ENCODE data around the gene GRIA3.
"Not testable (repeated sequence)": the region's sequence is repeated elsewhere in the genome, so short reads cannot be mapped to it uniquely, and the experiment has no call there.

Gene GRIA3

DNA sequence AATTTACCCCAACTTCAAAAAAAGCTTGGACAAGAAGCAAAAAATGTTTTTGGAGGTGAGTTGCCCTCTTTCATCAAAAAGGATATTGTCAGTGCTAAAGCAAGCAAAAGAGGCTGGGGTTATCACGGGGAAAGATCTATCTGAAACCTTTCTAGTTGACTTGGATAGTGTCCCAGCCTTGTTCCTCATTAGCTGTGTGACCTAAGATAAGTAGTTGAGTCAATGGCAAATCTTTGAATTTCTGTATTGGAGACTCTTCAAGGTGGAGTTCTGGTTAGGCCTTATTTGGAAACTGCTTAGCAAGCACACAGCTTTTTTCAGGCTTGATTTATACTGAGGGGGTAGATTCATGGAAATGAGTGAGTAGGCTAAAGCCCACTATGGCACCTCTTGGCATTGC is 271.6 kb downstream of the GRIA3 start:
- DNase-seq (no peak), ATAC-seq (no peak)

DNA sequence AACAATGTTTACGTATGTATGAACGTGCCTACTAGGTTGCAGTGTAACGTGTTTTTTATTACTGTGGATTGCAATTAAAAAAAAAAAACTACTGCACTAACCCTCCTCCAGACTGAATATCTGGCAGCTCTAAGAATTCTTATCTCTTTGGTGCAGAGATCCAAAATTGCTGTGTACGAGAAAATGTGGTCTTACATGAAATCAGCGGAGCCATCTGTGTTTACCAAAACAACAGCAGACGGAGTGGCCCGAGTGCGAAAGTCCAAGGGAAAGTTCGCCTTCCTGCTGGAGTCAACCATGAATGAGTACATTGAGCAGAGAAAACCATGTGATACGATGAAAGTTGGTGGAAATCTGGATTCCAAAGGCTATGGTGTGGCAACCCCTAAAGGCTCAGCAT is 280.6 kb downstream of the GRIA3 start:
- DNase-seq (no peak), ATAC-seq (no peak)

DNA sequence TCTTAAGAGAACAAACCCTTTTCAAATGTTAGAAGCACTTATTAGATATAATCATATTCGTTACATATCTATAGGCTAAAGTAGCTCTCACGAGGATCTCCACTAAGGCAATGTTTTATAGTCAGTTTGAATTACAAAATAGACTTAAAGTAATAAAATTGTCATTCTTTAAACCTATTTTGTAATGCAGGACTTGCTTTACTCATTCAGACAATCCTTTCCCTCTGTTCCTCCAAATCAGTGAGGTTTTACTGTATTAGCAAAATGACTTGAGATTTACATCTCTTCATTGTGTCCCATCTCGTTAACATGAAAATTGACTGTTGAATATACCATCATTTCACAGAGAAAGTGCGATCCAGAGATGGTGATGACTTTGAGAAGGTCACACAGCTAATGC is 284.4 kb downstream of the GRIA3 start:
- DNase-seq (no peak), ATAC-seq (no peak)

DNA sequence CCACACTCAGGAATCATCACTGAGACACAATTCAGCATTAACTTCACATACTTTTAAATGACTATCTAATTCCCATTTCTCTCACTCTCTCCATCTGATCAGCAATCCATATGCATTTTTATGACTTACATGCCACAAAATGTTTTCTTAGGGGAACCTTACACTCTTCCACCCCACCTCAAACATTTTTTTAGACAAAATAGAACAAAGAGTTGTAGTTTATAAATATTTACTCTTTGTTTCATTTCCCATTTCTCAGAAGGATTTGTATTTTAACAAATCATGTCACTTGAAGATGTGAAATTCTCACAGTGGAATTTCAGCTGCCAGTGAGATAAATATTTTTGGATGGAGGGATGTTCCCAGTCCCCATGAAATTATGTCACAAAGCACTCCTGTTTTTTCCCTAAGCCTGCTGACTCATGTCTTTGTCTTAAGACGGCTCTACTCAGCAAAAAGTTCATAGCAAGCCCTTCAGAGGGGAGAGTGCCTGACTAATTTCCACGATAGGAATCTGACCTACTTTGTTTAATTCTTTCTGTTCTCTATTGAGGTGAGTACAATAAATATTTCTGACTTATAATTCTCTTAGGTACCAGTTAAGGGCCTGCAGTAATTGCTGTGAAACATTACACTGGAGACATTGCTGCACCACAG is 291.1 kb downstream of the GRIA3 start:
- DNase-seq = no peak
- ATAC-seq = no peak

DNA sequence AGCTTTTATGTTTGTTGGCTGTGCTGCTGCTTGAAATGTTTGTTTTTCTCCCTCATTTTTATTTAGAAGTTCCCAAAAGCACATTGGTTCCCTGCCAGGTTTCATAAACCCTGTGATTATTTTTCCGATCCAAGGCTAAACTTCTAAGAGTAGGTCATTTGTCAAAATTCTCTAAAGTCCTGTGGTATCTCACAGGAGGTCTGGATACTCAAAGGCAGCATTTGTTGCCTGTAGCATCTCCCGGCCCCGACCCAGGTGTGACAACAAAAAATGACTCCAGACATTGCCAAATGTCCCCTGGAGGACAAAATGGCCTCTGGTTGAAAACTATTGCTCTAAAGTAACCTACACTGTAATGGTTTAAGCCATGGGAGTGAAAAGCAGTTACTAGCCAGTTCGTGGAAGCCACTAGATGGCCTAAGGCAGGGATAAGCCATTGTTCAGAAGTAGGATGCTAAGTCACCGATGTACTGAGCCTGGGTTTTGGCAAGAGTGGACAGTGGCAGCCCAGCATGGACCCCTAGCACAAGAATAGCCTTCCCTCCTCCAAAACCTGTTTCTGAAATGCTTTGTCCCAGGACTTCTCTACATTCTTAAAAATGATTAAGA is 292.6 kb downstream of the GRIA3 start:
- DNase-seq = no peak
- no peak for ATAC-seq

DNA sequence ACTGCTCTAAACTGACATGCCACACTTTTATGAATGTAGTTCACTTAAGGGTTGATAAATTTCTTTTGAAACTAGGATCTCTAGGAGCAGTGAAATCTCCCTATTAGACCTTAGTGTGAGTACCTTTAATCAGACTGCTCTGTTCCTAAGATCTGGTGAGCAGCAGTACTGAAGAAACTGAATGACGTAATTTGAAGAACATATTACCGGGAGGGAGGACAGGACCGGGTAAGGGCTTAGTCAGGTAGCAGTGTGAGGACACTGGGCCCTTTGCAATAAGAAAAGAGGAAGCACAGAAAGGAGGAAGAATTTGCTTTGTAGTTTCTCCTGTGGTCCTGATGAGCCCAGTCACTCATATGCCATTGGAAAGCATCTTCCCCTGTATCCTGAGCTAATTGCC is 293.6 kb downstream of the GRIA3 start:
- no peak for DNase-seq
- no peak for ATAC-seq

DNA sequence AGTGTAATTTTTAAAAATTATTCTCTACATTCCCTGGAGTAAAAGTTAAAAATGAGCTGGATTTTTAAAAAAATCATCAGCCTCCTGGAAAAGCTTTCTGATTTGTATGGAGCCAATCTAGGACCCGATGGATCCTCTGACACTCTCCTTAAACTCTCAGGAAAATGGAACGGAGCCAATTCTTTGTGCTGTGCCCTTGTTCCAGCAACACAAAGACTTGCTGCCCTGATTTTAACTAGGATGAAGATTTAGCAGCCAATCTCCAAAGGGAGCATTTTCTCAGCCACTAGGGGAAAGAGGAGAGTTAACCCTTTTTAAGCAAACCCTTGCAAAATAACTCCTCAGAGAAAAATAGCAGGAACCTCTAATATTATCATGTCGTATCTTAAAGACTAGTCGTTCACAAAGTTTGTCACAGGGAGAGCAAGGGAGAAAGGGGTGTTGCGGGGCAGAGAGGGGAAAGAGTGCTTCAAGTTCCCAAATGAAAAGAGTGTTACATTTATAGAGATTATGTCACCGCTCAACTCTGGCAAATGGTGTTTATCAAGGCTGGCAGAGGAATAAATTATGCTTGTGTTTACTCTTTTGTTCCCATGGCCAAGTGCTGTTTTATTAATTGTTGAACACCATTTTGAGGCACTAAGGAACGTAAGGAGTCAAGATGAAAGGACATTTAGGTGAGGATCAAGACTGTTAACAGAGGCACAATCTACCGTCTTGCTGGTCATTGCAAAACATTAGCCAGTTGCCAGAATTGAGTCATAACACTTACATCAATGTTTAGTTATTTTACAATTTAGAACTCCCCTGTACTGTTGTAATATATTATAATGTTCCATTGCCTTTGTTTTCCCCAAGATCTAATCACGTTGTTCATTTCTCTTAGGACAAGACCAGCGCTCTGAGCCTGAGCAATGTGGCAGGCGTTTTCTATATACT is 298.1 kb downstream of the GRIA3 start:
- no peak for DNase-seq

DNA sequence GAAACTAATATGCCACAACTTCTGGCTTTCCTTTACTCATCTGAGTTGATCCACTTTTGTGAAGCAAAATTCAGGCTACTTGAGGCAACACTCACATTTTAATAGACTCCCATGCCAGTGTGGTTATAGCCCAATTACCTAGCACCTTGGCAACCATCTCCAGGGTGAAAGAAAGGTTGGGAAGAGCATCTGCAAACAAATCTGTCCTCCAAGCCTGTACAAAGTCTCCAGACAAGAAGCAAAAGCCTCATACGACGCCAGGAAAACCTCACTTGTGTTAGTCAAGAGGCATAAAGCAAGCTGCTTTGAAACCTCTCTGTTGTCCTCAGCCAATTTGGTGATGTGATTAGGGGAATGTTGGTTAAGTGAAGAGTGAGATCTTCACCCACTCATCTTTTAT is 302.2 kb downstream of the GRIA3 start:
- no peak for DNase-seq
- ATAC-seq = no peak

More for the DNA sequence above, 298.1 kb downstream of the GRIA3 start:
- ATAC-seq = no peak

DNA sequence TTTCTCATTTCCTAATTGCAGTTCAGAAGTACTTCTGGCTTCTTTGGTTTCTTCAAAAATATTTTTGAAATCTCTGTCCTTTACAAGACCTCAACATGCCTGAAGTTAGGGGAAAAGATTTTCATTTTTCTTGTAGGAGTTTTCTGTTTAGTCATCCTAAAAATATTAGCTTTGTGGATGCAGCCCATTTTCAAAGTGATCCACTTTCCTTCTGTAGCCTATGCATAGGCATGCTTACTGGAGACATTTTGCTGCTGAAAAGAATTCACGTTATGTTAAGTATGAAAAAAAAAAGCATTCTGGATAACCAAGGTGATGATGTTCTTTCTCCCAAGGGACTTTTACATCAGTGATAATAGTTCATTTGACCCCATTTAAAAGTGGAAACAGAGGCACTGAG is 303.2 kb downstream of the GRIA3 start:
- DNase-seq = no peak

DNA sequence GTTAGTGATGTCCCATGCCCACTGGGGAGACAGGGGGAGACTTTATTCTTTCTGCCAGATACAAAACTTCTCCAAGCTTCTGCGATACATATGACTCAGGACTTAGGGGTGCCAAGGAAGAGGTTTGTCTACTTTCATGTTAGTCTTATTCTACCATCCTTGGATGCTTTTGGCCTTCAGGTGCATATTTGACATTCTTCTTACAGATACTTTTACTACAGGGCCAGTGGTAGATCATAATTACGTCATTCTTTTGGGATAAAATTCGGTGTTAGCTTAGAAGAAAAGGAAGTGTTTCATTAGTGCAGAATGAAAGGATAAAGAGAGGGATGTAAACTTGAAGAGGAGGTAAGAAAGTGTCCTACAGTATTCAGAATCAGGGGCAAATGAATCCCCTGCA is 303.6 kb downstream of the GRIA3 start:
- no peak for DNase-seq
- ATAC-seq = no peak

More for the DNA sequence above, 303.2 kb downstream of the GRIA3 start:
- no peak for ATAC-seq

DNA sequence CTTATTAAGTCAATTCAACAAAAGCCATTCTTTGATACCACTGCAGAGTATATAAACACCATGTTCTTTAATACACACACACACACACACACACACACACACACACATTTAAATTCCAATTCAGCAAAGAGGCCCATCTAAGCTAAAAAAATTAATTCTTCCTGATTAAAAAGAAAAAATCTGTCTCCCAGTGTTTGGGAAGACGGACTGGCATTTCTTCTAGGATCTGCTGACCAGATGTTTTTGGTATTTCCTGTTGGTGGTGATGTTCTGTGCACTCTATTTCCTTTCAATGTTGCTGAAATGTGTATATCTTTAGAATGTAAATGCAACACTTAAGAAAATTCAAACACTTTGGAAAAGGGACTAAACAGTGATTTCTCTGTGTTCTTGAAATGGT is 304.9 kb downstream of the GRIA3 start:
- DNase-seq (no peak), ATAC-seq (no peak)

DNA sequence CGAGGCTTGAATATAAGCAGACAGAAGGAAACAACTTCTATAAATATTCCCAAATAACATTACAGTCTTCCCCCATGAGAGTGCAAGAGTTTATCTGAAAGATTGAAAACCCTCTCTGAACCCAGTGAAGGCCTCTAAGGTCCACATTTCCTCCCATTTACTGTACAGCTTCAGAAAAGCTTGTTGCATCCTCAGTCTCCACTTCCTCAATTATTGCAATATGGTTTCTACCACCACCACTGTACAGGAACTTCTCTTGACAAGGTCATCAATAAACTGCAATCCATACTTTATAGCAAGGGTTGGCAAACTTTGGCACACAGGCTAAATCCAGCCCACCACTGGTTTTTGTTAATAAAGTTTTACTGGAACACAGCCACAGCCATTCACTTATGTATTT is 309.8 kb downstream of the GRIA3 start:
- ATAC-seq = no peak
- no peak for DNase-seq

DNA sequence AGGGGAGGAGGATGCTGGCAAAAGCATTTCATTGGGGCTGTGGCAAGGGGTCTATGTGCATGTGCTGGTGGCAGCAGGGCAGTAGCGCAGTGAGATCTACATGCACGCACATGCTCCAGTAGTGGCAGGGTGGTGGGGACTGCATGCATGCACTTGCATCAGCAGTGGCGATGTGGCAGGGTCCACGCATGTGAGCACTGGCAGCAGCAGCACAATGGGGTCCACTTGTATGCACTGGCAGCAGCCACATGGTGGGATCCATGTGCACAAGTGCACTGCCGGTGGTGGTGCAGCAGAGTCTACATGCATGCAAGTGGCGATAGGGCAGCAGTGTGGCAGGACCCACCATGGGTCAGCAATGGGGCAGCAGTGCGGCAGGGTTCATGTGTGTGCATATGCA is 315.7 kb downstream of the GRIA3 start:
- ATAC-seq = no peak
- DNase-seq = no peak

DNA sequence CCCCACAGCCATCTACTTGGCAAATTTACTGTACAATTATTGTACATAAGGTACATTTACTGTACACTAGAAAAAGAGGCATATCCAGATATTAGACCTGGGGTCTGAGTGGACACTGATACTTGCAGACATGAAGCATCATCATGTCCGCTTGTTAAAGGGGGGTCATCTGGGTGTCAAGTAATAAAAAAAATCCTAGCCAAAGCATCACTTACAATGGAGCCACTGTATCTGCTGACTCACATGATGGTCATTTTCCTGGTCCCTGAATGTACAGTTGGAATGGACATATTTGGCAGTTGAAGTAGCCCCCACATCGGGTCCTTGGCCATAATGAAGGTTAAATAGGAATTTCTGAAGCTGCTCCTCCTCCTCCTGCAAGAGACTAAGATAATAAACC is 320.0 kb downstream of the GRIA3 start:
- DNase-seq (no peak), ATAC-seq (no peak)

DNA sequence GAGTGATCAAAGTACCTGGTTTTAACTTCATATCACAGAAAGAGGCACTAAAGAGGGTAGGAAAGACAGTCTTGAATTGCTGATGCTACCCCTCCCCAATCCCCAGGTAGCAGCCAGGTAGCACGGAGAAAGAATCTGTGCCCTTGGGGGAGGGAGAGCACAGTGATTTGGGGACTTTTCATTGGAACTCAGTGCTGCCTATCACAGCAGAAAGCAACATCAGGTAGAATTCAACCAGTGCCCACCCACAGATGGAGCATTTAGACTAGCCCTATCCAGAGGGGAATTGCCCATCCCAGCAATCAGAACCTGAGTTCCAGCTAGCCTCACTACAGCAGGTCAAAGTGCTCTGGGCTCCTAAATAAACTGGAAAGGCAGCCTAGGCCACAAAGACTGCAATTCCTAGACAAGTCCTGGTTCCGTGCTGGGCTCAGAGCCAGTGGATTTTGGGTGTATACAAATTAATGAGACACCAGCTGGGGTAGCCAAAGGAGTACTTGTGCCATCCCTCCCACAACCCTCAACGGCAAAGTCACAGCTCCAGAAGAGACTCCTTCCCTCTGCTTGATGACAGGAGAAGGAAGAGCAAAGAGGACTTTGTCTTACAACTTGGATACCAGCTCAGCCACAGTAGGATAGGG is 320.7 kb downstream of the GRIA3 start:
- no peak for DNase-seq

DNA sequence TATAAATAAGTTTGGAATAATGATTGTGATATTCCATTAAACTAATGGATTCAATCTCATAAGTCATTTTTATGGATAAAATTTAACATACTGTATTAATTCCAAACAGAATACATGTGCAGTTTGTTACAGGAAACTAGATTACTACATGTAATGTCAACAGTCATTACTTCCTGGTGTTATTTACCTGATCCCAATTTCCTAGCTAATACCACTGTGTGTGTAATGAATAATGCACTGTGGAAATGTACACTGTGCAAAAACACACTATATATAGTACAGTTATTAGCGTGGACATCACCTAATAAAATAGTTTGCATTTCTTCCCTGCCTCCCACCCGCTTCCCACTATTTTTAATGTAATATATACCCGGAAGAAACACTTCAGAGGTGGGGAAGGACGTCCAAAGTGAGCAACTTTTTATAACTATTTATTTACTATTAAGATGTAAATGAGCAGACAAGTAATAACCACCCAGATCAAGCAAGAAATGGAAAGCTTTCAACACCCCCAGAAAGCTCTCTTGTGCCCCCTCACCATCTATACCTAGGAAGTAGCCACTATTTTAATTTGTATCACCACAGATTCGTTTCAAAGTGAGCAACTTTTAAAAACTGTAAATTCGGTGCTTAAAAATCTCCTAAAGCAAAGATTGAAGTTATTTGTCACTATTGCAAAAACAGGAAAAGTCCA is 329.7 kb downstream of the GRIA3 start:
- no peak for ATAC-seq
- DNase-seq = no peak

More for the DNA sequence above, 320.7 kb downstream of the GRIA3 start:
- no peak for ATAC-seq

DNA sequence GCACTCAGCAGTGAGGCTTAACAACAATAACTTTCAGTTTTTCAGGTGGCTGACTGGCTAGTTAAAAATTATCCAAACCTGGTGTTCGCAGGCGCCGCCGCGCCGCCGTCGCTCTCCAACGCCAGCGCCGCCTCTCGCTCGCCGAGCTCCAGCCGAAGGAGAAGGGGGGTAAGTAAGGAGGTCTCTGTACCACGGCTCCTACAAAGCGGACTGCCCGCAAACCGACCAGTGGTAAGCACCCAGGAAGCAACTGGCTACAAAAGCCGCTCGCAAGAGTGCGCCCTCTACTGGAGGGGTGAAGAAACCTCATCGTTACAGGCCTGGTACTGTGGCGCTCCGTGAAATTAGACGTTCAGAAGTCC is 330.2 kb downstream of the GRIA3 start:
- ATAC-seq, DNase-seq: not testable (repeated sequence)

DNA sequence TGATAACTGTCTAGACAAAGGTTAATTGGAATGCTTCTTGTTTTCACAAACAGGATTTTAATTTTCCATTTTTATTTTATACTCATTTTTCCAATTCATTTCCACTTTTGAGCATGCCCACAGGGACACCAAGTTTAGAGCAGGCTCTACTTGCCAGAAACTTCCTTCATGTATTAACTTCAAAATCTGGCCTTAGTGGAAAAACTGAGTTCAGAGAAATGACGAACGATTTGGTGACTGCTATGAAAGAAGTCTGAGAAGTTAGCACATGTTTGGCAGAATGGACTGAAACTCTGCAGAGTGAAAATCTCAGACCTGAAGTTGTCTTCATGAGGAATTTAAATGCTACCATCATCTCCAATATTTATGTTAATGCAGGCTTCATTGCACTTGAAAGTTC is 334.7 kb downstream of the GRIA3 start:
- no peak for ATAC-seq

DNA sequence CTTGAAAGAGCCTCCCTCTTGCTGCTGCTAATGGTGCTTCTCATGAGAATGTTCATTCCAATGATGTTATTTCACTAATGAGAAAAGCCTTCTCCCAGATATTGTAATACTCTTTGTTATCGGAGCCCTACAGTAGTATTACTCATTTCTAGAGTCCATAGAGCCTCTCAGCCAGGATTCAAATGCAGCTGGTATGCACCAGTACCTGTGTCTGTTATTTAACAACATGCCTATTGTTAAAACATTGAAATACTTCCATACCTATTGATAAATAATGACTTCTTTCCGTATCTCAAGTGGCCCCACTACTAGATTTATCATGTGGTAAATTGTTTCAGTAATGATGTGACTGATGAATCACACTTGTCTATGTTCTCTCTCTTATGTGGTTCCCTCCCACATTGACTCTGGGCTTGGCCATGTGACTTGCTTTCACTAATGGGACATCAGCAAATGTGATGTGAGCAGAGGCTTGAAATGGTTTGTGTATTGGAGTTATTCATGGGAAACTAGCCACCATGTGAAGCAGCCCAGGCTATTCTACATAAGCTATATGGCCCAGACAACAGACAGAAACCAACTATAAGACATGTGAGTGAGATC is 341.1 kb downstream of the GRIA3 start:
- peak; percentile 14 for ATAC-seq
- DNase-seq = no peak

More for the DNA sequence above, 334.7 kb downstream of the GRIA3 start:
- DNase-seq = no peak

DNA sequence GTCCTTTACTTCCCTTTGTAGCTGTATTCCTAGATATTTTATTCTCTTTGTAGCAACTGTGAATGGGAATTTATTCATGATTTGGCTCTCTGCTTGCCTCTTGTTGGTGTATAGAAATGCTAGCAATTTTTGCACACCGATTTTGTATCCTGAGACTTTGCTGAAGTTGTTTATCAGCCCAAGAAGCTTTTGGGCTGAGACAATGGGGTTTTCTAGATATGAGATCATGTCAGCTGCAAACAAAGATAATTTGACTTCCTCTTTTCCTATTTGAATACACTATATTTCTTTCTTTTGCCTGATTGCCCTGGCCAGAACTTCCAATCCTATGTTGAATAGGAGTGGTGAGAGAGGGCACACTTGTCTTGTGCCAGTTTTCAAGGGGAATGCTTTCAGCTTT is 346.6 kb downstream of the GRIA3 start:
- not testable (repeated sequence) for ATAC-seq, DNase-seq

All from stimulated activated naive CD8-positive, alpha-beta T cell treated with anti-CD3 and anti-CD28 coated beads, Interleukin-15, Interleukin-2, amounts not matched to agents 100 U/mL and 50 U/mL, for 24 hours (primary cell).